ENCODE data around the gene POLE2.
"Not testable (repeated sequence)": the region's sequence is repeated elsewhere in the genome, so short reads cannot be mapped to it uniquely, and the experiment has no call there.

The POLE2 gene

DNA sequence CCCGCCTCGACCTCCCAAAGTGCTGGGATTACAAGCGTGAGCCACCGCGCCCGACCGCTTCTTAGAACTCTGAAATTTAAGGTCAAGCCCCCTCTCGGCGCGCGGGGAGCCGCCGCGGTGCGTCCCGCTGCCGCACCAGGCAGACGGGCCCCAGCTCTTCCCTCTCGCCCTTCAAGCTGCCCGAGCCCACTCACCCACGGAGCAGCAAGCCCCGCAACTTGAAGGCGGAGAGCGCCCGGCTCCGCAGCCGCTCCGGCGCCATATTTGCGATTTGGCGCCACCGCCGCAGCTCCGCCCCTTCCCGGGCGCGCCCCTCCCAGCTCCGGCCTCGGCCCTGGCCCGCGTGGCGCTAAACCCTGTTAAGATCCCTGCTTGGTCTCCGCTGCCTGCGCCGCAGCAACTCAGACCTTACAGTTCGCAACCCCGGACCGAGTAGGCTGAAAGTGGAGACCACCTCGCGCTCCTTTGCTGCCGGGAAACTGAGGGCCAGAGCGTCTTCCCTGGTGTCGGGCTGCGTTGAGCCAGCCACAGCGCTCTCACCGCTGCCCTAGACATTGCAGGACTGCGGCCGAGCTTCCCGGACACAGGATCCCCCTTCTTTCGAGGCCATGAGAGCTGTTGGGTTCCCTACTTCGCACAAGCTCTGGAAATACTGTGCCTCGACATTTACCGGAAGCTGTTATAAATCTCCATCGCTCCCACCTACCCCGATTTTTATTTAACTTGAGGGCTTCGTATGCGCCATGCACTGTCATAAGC, at the start of gene POLE2:
POLE2 (minus strand) TSS at position 273 of the 759 bp plus-strand sequence; CDS start at position 262, 11 bp downstream.
- peak; percentile 65 to 79 for DNase-seq (ENCODE audit: low read depth in 2 of 2)

DNA sequence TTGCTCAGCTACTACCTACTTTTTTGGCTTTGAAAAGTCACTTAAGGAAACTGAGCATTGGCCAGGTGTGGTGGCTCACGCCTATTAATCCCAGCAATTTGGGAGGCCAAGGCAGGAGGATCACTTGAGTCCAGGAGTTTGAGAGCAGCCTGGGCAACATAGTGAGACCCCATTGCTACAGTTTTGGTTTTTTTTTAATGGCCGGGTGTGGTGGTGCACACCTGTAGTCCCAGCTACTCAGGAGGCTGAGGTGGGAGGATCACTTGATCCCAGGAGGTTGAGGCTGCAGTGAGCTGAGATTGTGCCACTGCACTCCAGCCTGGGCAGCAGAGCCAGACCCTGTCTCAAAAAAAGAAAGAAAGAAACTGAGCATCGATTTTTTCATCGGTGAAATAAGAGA, 47.7 kb upstream of the POLE2 start:
- not testable (repeated sequence) for DNase-seq (ENCODE audit: low read depth in 2 of 2)

DNA sequence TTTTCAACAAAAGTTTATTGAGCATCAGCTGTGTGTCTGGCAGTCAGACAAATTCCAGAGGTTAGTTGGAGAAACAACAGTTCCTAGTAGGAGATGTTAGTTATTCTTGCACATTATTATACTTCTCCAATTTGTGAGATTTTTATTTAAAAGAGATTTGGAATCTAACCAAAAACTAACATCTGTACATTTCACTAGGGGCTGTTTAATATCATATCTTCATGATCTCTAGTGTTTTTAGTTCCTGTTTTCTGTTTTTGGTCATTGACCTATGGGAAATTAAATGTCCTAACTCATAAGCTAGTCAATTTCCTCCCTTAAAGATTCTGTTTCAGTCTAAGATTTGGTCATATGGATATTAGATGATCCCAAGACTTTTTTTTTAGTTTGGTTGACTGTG, 45.8 kb upstream of the POLE2 start:
- DNase-seq (ENCODE audit: low read depth in 2 of 2) = no peak

DNA sequence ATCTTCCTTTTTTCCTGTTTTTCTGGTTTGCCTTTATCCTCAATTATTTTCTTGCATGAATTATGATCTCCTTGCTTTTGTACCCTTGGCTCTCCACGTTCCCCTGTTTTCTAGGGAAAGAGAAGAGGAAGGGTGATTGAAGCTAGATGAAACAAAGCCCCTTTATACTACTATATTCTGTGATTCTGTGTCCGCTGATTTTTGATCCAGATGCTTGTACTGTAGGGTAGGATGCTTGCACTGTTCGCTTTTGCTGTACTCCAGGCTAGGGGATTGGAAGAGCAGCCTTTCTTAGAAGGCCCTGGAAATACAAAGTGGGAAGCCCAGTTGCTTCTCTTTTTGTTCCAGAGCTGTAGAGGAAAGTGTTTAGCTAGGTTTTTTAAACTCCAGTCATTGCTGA, 44.9 kb upstream of the POLE2 start:
- no peak for DNase-seq (ENCODE audit: low read depth in 2 of 2)

DNA sequence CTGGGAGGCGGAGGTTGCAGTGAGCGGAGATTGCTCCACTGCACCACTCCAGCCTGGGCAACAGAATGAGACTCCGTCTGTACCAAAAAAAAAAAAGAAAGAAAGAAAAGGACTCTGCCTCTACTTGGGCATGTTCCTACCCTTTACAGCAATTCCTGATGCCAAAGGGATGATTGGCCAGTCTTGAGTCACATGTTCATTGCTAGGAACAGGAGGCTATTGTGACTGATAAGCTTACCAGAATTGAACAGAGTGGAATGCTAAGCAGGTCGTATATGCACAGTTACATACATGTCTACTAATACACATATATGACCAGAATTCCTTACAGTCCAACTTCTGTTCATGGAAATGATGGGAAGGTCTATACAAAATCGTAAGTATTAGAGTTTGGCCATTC, 39.2 kb upstream of the POLE2 start:
- DNase-seq (ENCODE audit: low read depth in 2 of 2) = no peak

- DNase-seq (ENCODE audit: low read depth in 2 of 2) = not testable (repeated sequence)
Measured at GRCh38 chr14:49721733-49722435, 33.9 kb upstream of the POLE2 start.

DNA sequence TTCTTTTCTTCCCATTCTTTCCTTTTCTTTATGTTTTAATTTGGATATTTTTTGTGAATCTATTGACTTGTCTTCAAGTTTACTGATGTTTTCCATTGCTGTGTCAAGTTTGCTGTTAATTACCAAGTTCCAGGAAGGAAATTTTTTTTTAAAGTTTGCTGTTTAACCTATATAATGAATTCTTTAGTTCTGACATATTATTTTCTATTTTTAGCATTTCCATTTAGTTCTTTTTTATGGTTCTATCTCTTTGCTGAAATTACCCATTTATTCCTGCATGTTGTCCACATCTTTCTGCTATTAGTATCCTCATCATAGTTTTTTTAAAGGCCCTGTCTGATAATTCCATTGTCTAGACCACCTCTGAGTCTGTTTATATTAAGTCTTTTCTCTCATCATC, 32.7 kb upstream of the POLE2 start:
- no peak for DNase-seq (ENCODE audit: low read depth in 2 of 2)

DNA sequence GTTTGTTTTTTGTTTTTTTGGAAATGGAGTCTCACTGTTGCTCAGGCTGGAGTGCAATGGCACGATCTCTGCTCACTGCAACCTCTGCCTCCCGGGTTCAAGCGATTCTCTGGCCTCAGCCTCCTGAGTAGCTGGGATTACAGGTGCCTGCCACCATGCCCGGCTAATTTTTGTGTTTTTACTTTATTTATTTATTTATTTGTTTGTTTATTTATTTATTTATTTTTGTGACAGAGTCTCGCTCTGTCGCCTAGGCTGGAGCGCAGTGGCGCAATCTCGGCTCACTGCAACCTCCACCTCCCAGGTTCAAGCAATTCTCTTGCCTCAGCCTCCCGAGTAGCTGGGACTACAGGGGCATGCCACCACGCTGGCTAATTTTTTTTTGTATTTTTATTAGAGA, 23.0 kb upstream of the POLE2 start:
- DNase-seq (ENCODE audit: low read depth in 2 of 2) = not testable (repeated sequence)

DNA sequence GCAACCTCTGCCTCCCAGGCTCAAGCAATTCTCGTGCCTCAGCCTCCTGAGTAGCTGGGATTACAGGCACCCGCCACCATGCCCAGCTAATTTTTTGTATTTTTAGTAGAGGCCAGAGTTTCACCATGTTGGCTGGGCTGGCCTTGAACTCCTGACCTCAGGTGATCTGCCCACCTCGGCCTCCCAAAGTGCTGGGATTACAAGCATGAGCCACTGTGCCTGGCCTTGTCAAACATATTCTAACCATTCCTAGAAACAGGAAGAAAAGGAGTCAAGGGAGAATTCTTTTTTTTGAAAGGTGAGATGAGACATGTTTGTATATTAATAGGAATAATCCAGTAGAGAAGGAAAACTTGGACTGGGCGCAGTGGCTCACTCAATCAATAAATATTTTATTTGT, 16.5 kb upstream of the POLE2 start:
- not testable (repeated sequence) for DNase-seq (ENCODE audit: low read depth in 2 of 2)

- DNase-seq (ENCODE audit: low read depth in 2 of 2) = no peak
Measured at GRCh38 chr14:49703965-49704364, 16.0 kb upstream of the POLE2 start.

- DNase-seq (ENCODE audit: low read depth in 2 of 2) = no peak
Measured at GRCh38 chr14:49702725-49703124, 14.7 kb upstream of the POLE2 start.

DNA sequence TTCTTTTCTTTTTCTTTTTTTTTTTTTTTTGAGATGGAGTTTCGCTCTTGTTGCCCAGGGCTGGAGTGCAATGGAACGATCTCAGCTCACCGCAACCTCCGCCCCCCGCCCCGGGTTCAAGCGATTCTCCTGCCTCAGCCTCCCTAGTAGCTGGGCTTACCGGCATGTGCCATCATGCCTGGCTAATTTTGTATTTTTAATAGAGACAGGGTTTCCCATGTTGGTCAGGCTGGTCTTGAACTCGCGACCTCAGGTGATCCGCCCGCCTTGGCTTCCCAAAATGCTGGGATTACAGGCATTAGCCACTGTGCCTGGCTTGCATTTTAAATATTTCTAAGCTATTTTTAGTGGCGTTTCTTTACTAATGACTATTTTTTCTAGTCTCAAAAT, 5.7 kb upstream of the POLE2 start:
- not testable (repeated sequence) for DNase-seq (ENCODE audit: low read depth in 2 of 2)

DNA sequence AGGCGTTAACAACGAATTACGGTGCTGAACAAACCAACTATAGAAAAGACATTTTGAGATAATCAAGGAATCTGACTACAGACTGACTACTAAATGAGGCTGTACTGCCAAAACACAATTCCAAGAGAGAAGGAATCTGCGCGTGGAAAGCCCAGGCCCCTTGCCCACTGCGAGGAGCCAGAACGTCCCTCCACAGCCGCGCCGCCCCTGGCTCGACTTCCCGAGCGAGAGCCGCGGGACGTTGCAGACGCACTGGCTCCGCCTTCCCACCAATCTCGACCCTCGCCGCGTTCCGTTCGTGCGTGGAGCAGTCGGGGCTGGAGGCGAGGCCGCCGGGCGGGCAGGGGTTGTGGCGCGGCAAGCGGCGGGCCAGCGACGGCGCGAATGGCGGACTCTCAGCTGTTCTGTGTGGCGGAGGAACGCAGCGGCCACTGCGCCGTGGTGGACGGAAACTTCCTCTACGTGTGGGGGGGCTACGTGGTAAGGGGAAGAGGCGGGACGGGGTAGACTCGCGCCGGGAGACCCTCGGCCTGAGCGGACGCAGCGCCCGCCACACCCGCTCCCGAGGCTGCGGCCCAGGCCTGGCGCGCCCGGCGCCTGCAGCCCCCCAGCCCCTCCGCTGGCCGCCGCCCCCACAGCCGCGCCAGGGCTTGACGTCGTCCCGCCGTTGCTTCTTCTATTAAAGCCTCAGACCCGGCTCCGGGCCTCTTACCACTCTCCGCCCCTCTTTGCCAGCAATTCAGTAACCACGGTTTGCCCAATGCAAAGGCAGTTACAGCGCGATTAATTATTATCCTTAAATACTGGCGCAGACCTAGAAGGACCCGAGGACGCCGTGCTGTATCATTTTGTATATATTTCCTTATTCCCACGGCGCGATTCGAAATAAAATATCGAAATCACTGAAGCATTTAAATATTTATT, 5.1 kb upstream of the POLE2 start, which contains the start of gene KLHDC1:
KLHDC1 (plus strand) TSS at position 310 of the 924 bp plus-strand sequence; CDS start at position 385, 75 bp downstream.
- DNase-seq (ENCODE audit: low read depth in 2 of 2) = peak; percentile 52 to 67

DNA sequence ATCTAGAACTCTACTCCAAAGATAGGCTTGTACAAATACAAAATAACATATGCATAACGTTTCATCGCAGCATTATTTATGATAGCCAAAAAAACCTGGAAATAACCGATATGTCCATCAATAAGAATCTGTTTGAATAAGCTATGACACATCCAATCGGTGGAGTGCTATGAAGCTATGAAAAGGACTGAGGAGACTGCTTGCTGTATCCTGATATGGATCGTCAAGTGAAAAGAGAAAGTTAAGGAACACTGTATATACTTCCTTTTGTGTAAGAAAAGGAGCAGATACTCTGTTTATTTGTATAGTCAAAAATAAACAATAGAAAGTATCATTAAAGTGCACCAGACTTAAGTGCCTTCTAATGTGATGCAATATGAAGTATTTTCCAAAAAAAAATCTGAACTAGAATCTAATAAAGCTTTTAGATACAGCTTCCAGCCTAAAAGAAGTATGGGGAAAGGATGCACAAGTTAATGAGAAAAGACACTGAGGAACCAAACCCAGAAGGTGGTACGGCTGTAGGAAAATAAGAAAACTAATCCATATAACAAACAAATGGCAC, 4.3 kb upstream of the POLE2 start:
- DNase-seq (ENCODE audit: low read depth in 2 of 2) = no peak

- DNase-seq (ENCODE audit: low read depth in 2 of 2) = no peak
Measured at GRCh38 chr14:49691031-49691430, 3.0 kb upstream of the POLE2 start.

- DNase-seq (ENCODE audit: low read depth in 2 of 2) = no peak
Measured at GRCh38 chr14:49688701-49689030, 652 bp upstream of the POLE2 start.

GRCh38 chr14:49686425-49686824, 1.6 kb downstream of the POLE2 start:
- DNase-seq (ENCODE audit: low read depth in 2 of 2) = no peak

DNA sequence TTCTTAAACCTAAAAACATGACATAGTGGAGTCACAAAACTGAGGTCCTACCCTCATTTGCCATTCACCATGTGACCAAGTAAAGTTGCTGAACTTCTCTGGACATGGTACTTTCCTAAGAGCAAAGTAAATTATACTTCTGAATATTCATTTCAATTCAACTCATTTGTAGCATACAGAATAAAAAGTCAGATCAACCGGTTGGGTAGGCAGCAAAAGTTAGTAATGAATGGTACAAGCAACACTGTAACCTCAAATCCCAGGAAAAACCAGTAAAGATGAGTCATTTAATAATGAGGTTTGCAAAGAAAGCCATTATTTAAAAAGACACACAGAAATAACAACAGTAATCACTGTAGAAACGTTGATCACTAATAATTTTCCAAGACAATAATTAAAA, 8.7 kb downstream of the POLE2 start:
- no peak for DNase-seq (ENCODE audit: low read depth in 2 of 2)

DNA sequence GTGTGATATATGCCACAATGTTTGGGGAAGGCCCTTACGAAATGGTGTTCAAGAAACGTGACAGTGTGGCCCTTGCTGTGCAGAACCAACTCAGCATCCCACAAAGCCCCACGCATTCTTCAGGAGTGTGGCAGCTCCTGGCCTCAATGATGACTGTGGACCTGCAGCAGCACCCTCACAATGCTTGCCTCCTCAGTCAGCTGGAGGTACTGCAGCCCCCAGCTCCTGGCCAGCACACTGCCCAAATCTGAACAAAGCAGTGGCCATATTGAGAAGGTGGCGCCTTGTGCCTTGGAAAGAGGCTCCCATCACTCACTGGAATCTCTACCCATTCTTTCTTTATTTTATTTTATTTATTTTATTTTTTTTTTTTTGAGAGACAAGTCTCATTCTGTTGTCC, 10.4 kb downstream of the POLE2 start:
- DNase-seq (ENCODE audit: low read depth in 2 of 2) = no peak

DNA sequence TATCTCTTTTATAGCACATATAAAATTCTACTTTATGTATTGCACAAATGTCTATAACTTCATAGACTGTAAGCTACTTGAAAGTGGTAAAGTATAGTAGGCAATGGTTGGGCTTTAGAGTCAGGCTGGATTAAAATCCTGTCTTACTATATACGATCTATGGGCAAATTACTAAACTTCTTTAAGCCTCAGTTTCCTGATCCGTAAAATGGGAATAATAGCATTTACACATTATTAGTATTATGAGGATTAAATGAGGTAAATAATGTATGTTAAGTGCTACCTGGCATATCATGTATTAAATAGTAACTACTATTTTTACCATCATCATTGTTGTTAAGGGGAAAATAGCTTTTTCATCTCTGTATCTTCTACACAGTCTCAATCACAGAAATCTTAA, 14.4 kb downstream of the POLE2 start:
- no peak for DNase-seq (ENCODE audit: low read depth in 2 of 2)

DNA sequence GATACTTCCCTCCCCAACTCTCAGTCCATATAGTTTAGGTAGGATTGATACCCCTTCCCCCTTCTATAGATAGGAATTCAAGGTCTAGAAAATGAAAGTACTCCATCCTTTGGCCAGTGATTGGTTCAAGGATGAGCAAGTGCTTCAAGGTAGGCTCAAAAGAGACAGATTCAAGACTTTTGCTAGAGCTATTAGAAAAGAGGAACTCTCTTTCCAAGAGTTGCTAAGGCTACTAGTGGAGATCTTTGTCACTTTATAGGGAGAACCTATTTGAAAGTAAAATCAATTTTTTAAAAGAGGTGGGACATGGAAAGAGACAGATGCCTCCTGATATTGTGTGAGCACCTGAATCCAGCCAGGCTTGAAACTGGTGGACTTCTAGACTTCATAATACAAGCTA, 17.5 kb downstream of the POLE2 start:
- no peak for DNase-seq (ENCODE audit: low read depth in 2 of 2)

All from stimulated activated CD4-positive, alpha-beta T cell treated with anti-CD3 and anti-CD28 coated beads, Interleukin-15, amount 100 ng/mL, for 48 hours (primary cell).